GM21381 (cell line): Measurements from ENCODE around the gene NRXN3.
"Not testable (repeated sequence)": the region's sequence is repeated elsewhere in the genome, so short reads cannot be mapped to it uniquely, and the experiment has no call there.

Experiments
- ATAC-seq: cut with Tn5 transposase; IDR thresholded peaks from one replicate; pipeline ENCODE4 v1.9.1; 2021; ENCODE audit warnings: mild to moderate bottlenecking, moderate library complexity; ENCODE audit not compliant: unreplicated experiment

NRXN3 gene

DNA sequence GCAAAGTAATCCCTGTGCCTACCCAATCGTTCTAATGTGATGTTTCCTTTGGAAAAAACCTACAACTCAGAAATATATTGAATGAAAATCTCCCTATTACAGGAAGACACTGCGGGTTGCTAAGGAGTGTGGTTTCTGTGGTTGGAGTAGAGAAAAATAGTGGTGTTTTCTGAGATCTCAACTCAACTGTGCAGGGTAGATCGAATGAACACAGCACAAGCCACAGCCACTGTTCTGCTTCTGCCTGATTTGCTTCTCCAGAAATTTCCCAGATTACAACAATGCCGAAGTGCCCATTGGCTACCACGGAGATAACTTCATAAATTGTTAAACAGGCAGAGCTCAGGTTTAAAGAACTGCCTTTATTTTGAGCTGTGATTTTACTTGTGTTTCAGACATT is 1560.8 kb downstream of the NRXN3 start:
- ATAC-seq = no peak

DNA sequence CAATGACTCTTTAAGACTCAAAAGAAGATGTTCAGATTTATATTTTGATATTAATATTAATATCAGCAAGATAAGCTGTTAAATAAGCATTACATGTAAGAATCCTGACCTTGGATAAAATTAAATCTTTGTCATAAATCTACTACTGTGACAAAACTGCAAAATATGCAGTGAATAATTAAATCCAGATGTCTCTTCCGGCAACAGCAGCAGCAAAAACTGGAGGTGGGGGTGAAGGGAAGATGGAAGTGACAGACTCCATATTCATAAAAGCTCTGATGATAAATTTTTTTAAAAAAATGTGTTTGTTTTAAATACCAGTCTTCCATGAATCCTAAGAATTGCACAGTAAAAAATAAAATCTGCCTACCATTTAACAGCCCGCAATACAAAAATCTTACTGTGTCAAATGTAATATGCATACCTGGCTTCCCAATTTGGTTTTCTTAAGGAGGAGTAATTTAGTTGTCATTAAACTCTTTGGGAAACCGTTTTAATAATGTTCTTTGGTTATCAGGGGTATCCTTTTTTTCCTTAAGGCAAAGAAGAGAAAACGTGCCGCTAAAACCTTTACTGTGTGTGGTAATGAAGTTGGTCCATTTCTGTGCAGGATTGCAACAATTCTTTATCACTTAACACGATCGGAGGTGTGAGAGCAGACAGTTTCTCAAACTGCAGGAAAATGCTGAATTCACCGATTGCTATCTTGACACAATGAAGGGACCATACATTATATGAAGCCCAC is 1562.9 kb downstream of the NRXN3 start:
- no peak for ATAC-seq

DNA sequence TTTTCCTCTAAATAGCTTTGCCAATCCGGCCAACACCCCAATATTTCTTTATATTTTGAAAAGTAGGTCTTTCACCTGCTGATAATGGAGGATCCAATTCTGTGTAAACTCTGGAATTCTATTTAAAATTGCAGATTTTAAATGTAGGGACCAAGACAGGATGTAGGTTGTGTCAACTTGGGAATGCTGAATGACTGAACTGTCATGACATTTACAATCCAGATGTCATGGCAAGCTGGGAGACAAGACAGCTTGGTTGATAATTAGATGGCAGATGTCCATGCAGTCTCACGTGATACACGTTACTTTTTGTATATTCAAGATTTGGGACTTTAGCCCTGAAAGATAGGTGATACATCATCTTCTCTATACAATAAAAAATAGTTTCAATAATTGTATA is 1564.0 kb downstream of the NRXN3 start:
- no peak for ATAC-seq

DNA sequence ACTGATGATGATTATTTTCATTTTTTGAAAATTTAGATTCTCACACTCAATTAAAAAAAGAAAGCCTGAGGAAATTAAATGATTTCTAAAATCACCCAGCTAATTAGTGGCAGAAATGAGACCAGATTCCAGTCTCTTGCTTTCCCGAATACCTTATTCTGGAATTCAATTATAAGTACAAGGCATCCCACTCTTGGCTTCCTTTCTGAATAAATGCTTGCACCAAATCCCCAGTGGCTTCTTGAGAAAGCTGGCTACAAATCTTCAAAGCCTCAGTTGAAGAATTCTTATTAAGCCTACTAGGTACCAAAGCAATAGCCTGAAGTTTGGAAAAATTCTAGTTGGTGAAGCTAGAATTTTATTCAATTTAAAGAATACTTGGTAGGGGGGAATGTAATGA is 1564.5 kb downstream of the NRXN3 start:
- ATAC-seq = no peak

DNA sequence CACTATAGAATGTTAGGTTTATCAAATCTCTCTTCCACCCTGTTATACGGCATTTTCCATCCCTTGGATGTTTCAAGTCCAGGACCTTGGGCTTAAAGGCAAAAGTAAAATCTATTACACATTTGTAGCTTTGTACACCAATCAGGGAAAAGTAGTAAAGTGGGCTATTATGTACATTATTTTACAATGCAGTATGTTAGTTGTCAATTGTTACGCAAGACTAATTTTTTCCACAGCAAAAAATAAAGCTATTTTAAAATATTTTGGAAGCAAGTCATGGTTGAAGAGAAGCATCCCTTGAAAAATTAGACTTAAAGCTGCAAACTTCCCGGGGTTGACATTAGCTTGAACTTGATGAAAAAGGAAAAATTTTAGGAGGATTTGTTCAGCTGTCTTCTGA is 1564.9 kb downstream of the NRXN3 start:
- ATAC-seq = no peak

DNA sequence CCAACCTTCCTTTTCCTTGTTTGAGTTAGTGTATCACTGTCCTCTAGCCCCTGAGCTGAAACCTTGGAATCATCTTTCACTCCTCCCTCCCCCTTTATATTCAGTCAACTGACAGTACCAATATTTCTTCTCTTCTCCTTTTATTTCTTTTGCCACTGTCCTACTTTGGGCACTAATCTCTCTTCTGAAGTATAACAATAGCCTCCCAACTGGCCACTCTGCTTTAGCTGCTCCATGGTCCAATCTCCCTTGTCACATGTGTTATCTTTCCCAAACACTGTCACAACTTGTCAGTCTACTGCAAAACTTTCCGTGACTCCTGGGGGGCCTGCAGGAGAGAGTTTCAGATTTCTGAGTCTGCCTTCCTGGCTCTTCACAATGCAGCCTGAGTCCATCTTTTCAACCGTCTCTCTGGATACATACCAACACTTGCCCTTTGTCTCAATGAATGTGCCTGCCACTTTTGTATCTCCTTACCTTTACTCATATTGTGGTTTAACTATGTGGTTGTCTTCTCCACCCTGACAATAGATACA is 1570.0 kb downstream of the NRXN3 start:
- ATAC-seq = no peak

DNA sequence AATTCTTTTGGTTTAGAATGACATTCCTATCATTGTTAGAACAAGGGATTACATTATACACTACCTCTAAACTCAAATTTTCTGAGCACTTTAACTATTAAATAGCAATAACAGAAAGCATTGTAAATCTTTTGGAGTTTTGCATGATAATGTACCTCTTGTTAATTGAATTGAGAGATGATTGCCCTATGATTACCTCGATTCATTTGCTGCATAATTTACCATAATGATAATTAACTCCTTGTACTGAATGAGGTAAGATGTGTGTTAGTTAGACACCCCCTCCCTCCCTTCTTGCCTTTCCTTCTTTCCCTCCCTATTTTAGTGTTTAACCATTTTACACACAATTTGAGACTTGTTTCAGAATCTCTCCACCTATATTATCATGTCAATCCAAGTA is 1572.0 kb downstream of the NRXN3 start:
- no peak for ATAC-seq

DNA sequence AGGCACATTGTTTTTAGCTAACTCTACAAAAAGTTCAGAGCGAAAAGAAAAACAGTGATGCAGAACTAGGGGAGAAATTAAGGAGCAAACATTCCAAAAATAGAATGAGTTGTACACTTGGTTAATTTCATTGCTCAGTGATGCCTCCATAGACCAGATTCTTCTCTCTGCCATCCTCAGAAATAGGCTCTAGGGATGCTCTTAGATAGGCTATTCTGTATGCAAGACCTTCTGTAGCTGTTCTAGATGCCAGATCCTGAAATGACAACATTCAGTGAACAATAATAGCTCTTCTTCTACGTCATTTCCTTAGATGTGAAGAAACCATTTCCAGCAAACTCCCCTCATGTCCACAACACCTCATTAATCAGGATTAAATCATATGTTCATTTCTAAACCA is 1574.9 kb downstream of the NRXN3 start:
- ATAC-seq = no peak

DNA sequence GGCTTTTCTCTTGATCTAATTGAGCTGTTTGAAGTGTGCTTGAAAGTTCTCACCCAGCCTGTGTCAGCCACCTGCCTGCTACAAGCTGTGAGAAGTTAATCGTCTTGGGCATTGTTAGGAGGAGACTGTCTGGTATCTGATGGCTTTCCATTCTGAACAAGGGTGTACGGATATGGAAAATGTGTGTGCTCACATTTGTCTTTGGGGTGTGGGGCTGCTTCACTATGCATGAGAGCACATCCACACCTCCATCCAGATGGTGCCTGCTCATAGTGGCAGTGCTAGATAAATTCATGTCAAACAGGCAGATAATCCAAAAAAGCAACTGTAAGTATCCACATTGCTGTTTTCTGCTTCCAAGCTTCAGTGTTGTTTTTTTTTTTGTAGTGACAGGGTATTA is 1578.9 kb downstream of the NRXN3 start:
- no peak for ATAC-seq

DNA sequence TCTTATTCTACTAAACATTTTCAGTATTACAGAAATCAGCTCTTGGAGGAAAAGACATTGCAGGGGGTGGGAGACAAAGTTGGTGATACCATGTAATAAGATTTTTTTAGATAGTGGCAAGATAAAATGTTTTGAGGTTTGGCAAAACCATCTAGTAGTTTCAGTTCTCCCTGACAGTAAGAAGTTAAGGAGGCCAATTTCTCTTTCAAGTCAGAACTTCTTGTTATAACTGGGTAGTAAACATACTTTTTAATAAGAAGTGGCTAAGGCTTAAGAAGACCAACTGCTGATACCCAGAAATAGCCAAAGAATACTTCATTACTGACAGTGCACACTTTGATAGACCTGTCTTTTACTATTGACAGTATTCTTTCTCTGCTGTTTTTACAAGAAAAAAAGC is 1588.8 kb downstream of the NRXN3 start:
- ATAC-seq = no peak

DNA sequence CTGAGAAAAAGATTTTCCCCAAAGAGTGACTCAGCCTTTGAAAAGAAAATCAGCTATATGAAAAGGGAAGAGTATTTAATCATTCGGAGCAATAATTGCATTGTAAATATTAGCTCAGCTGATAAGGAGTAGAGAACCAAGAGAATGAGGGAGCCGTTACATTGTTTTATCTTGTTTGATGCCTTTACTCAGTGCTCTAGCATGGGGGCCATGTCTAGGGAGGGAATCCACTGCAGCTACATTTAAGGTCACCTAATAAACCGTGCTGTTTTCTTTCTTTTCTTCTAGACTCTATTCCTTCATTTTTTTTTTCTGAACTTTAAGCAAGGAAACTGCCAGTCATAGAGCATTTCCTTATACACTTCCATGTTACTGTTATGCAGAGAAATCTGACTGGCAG is 1594.2 kb downstream of the NRXN3 start:
- no peak for ATAC-seq

DNA sequence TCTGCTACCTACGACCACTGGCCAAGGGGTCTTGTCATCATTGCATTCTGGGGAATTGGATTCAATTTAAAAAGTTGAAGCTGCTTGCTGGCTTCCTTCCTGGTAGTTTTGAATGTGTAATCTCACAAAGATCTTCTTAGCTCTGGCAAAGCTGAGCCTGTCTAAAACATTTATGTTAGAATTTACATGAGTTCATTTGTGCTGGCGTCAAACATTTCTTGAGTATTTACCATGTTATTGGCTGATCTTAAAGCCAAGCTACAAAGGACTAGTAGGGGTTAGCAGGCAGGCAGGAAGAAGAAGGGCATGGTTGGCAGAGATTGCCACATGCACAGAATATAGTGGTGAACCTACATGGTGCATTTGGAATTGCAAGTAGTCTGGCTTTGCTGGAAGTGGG is 1596.3 kb downstream of the NRXN3 start:
- ATAC-seq = no peak

DNA sequence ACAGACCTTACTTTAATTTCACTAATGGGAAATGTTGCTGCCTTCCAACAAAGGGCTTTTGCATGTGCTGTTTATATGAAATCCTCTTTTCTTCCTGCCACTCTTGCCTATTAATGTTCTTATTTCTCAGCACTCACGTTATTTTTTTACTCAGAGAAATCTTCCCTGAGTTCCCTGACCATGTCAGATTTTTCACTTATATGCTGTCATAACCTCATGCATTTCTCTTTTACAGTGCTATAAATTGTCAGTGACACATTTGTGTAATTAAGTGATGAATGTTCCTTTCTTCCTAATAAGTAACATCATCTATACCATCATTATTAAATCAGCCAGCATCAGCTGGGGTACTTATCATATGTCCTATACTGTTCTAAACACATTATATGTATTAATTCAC is 1597.1 kb downstream of the NRXN3 start:
- no peak for ATAC-seq

DNA sequence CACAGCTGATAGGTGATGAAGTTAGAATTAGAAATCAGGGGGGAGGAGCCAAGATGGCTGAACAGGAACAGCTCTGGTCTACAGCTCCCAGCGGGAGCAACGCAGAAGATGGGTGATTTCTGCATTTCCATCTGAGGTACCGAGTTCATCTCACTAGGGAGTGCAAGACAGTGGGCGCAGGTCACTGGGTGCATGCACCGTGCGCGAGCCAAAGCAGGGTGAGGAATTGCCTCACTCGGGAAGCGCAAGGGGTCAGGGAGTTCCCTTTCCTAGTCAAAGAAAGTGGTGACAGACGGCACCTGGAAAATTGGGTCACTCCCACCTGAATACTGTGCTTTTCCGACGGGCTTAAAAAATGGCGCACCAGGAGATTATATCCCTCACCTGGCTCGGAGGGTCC is 1597.5 kb downstream of the NRXN3 start:
- ATAC-seq = not testable (repeated sequence)

DNA sequence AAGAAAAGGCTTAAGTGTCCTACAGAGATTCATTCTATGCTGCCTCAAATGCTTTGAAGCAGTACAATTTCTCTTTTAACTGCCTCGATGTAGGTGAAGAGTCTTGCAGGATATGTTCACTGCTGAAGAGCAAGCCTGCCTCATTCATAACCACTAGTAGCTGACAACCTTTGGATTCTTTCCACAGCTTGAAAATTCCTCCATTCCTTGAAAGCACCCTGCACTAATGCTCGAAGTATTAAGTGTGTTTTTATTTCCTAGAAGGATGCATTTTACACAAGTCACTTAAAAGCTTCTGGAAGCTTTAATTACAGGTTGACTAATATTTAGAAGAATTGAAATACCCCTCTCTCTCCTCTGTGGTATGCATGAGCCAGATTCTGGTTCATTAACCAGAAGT is 1611.7 kb downstream of the NRXN3 start:
- no peak for ATAC-seq

DNA sequence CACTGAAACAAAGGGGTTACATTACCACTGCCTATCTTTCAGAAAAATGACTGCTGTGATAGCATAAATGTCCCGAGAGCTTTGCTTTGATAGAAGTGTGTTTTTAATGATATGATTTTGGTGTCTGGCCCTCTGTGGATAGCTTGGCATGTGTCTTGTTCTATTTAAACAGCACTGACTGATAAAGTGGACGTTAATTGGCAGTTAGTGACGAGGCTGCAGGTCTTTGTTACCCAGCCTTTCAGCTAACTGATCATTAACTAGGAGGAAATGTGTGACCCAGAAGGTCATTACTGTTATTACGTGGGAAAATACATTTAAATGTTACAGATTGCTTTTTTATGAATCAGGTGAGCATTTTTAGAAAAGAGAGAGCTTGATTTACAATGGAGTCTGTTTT is 1612.9 kb downstream of the NRXN3 start:
- ATAC-seq = no peak

DNA sequence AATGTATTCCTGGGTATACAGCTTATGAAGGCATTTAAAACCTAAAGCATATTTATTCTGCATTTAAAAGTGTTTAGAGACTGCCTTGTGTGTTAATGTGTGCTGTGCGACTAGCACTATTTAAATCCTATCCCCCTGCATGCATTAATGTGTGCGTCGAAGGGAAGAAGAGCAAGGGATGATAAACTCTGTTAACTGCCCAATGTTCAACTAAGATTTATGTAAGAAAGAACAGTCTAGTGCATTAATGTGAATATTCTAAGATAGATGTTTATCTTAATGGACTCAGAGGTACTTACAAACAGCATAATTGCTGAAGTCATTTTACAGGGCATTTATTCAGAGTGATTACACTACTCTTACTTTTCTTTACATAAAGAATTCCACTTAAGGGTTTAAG is 1616.3 kb downstream of the NRXN3 start:
- ATAC-seq = no peak

DNA sequence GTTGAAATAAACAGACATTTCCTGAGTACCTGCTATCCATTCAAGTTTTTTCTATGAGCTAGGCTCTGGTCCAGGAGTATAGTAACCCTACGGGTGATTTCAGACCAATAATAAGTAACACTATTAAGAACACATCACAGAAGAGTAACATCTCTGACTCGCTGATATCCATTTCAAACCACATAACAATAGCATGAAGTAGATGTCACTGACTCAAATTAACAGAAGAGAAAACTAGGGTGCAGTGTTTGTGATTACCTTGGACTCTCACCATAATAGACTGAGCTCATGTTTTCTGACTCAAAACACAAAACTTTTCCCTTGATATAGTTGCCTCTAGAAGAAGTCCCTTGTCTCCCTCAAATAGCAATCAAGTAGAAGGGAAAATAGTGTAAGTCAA is 1618.2 kb downstream of the NRXN3 start:
- no peak for ATAC-seq

DNA sequence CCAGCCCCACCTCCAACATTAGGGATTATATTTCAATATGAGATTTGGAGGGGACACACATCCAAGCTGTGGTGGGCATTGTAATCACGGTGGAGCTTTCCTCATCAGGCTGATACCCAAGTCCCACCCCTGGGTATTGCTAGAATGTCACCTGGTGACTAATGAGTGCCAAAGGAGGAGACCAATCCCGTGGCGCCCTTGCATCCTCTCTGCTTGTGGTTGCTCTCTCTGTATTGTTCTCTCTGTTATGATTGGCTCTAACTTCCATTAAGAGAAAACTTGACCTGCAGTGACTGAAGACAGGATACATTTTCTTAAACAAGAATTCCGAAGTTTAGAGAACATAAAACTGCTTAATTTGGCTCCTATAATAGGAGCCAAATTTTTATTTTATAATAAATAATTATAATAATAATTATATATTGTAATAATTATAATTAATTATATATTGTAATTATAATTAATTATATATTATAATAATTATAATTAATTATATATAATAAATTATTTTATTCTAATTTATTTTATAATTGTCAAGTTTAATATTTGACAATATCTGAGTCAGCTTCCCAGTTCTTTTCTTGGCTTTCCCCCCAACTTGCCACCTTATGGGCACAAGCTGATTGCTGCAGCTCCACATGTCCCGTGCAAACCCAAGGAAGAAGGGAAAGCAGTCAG is 1621.0 kb downstream of the NRXN3 start:
- ATAC-seq = no peak

DNA sequence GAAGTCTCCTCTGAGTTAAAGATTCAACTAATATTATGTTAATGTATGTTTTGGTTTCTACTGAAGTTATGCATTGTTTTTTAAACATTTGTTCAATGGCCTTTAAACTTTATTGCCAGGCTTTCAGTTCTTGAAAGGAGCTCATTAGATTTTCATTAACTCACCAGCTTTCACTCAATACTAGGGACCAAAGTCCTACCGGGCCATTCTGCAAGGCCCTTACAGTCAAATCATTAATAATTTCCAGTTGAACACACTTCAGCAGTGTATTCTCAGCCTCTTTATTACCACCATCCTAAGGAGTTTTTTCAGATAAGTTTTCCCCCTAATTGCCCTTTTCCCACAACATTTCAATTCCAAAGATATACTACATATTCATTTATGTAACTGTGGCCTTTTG is 1631.9 kb downstream of the NRXN3 start:
- no peak for ATAC-seq

DNA sequence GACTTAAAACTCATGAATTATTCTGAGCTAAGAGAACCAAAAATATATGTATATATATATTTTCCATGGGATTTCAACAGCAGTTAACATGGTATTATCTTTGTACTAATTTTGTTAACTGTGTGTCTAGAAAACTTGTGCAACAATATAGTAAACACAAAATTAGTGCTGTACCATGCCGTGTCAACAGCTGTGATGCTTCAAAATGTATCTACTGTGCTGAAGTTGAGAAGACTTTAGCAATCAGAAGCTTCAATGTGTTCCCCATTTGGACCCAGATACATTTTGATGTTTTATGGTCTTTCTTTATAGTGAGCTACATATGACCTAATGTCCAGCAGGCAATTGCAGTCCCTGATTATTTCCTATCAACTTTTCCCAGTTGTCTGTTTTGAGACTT is 1635.5 kb downstream of the NRXN3 start:
- ATAC-seq = no peak

DNA sequence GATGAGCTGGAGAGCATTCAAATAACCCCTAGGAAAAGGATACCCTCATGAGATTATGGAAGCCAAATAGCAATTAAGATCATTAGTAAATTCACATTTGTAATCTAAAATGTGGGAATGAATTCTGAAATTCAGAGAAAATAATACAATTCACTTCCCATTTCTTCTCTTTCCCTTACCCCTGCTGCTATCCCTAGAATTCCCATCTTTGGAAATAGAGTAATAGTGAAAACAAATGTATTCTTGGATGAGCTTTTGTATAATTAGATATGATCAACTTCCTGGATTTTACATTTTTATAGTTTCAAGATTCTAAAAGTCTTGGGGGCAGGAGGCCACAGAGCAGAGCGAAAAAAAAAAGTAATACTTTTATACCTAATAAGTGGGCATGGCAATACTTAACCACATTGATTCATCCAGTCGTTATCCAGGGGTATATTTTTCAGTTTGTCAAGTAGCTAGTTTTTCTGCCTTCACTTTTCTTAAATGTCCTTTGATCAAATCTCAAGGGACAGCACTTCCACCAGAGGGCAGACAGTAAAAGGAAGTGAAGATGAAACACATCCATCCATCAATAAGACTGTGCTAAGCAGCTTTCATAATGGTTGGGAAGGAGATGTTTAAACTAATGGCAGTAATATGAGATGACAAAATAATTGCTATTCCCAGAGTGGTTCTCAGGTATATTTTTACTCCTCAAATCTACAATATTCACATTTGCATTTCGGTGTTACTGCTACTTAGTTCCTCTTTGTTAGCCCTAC is 1639.9 kb downstream of the NRXN3 start:
- ATAC-seq = no peak
